GM12864 (cell line): ENCODE results near the gene FCN3.
A peak's percentile ranks its signal among the peaks of the same experiment; 100 is the strongest.

ENCODE experiments used
- DNase-seq: peaks from one replicate; pipeline ENCODE4 v3.0.0-alpha.2; 2011; ENCODE audit warnings: low read depth
- H3K4me3 ChIP-seq: 2 replicates; pipeline ENCODE4 v1.5.1; 2011; ENCODE audit warnings: mild to moderate bottlenecking, low read depth, low read length, control low read depth
- CTCF ChIP-seq: IDR thresholded peaks from 2 replicates; pipeline ENCODE4 v1.5.1; 2011; ENCODE audit warnings: low read depth, mild to moderate bottlenecking, moderate library complexity, low read length, control low read depth, inconsistent platforms; ENCODE audit errors: missing control alignments

FCN3 gene

GRCh38 chr1:27377760-27378495 lies 3.3 kb upstream of the FCN3 start:
- no peak for DNase-seq
- H3K4me3 ChIP-seq: no peak overlapping the region
- no peak for TF ChIP-seq CTCF

- no peak for DNase-seq
- H3K4me3 ChIP-seq: no peak overlapping the region
- TF ChIP-seq CTCF: peak; percentile 41
Observed at GRCh38 chr1:27372808-27373690, 1.6 kb downstream of the FCN3 start.

- no peak for DNase-seq
- H3K4me3 ChIP-seq: no peak overlapping the region
- TF ChIP-seq CTCF: no peak
Observed at GRCh38 chr1:27372022-27372807, 2.4 kb downstream of the FCN3 start.

GRCh38 chr1:27368869-27369582 lies 5.6 kb downstream of the FCN3 start:
- no peak overlapping the region for H3K4me3 ChIP-seq
- DNase-seq: no peak
- TF ChIP-seq CTCF: no peak

GRCh38 chr1:27367160-27367650 lies 7.4 kb downstream of the FCN3 start:
- no peak overlapping the region; the same call in 1 of the 2 replicates for H3K4me3 ChIP-seq
- no peak for TF ChIP-seq CTCF
- DNase-seq: no peak

- DNase-seq: no peak
- peak; percentile 51 for TF ChIP-seq CTCF
- peak within 1 kb of the TSS; percentile 63 for H3K4me3 ChIP-seq
Observed at GRCh38 chr1:27366411-27367159, 8.0 kb downstream of the FCN3 start, which contains the start of gene MAP3K6. MAP3K6 (minus strand) TSS chr1:27366961; CDS start chr1:27366597, 364 bp downstream.
